Activated CD8-positive, alpha-beta memory T cell treated with anti-CD3 and anti-CD28 coated beads for 4 hours (primary cell): ENCODE measurements around the gene SAXO1.
A peak's percentile ranks its signal among the peaks of the same experiment; 100 is the strongest.
"Not testable (repeated sequence)": the region's sequence is repeated elsewhere in the genome, so short reads cannot be mapped to it uniquely, and the experiment has no call there.

Source experiments
- DNase-seq, 2 donors: peaks; one replicate each; pipeline ENCODE4 v3.0.0-alpha.2; 2020; ENCODE audit warnings: low read depth in 2 of 2

SAXO1 gene, protein sequence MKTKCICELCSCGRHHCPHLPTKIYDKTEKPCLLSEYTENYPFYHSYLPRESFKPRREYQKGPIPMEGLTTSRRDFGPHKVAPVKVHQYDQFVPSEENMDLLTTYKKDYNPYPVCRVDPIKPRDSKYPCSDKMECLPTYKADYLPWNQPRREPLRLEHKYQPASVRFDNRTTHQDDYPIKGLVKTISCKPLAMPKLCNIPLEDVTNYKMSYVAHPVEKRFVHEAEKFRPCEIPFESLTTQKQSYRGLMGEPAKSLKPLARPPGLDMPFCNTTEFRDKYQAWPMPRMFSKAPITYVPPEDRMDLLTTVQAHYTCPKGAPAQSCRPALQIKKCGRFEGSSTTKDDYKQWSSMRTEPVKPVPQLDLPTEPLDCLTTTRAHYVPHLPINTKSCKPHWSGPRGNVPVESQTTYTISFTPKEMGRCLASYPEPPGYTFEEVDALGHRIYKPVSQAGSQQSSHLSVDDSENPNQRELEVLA

GRCh38 chr9:19033015-19033414 lies at the start of gene SAXO1:
Gene SAXO1 (minus strand): TSS chr9:19033209. CDS start chr9:19032908, 301 bp downstream.
- DNase-seq = no peak

DNA sequence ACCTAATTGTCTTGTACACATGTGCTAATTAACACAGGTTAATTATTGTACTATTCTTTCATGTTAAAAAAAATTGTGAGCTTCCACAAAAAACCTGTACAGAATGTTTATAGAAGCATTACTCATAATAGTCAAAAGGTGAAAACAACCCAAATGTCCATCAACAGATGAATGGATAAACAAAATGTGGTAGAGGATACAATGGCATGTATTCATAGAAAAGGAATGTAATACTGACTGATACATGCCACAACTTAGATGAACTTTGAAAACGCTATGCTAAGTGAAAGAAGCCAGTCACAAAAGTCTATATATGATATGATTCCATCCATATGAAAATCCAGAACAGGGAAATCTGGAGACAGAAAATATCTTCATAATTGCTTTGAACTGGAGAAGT lies 41.8 kb upstream of the SAXO1 start:
- DNase-seq = no peak

DNA sequence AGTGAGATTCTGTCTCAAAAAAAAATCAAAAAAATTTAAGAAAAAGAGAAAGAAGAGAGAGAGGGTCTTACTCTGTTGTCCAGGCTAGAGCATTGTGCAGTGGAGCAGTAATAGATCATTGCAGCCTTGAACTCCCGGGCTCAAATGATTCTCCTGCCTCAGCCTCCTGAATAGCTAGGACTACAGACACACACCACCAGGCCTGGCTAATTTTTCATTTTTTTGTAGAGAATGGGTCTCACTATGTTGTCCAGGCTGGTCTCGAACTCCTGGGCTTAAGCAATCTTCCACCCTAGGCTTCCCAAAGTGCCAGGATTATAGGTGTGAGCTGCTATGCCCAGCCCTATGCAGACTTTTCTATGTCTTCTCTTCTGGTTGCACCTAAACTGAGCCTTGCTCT lies 41.2 kb upstream of the SAXO1 start:
- DNase-seq = no peak

DNA sequence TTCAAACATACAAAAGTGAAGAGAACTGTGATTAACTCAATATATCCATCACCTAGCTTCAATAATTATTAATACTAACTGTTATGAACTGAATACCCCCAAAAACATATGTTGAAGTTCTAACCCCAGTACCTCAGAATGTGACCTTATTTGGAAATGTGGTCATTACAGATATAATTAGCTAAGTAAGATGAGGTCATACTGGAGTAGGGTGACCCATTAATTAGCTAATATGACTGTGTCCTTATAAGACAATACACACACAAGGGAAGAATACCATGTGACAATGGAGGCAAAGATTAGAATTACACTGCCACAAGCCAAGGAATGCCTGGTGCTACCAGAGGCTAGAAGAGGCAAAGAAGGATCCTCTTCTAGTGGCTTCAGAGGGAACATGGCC lies 24.0 kb upstream of the SAXO1 start:
- DNase-seq = no peak

GRCh38 chr9:19050637-19051591 lies 17.9 kb upstream of the SAXO1 start:
- DNase-seq = no peak

- DNase-seq = no peak
Observed at GRCh38 chr9:19049917-19050636, 17.1 kb upstream of the SAXO1 start.

- DNase-seq = peak; percentile 85 to 86
Observed at GRCh38 chr9:19048966-19049916, 16.2 kb upstream of the SAXO1 start, which contains the start of gene RRAGA. Gene RRAGA (plus strand): TSS chr9:19049427. CDS start chr9:19049660, 233 bp downstream.

GRCh38 chr9:19036611-19037010 lies 3.6 kb upstream of the SAXO1 start:
- DNase-seq = no peak

DNA sequence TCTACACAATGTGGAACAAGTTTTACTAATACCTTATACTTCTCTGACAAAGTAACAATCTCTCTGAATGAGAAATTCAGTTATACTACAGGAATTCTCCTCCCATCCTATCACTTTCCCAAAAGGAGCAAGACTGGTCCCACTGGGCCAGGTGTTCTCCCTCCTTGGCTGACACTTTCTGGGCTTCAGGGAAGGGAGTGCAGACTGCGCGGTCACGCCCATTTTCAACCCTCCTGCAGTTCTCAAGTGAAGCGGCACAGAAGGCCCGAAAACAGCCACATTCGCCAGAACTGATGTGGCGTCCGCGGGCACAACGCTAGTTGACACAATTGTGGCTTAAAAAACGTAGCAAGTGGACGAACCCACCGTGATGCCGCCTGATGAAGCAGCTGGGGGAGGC lies 603 bp downstream of the SAXO1 start:
- no peak for DNase-seq

GRCh38 chr9:19030899-19031298 lies 2.1 kb downstream of the SAXO1 start:
- DNase-seq = no peak

GRCh38 chr9:19028835-19029451 lies 4.1 kb downstream of the SAXO1 start:
- DNase-seq = no peak

- DNase-seq = no peak
Observed at GRCh38 chr9:19027825-19028224, 5.2 kb downstream of the SAXO1 start.

- DNase-seq = no peak
Observed at GRCh38 chr9:19026375-19026774, 6.6 kb downstream of the SAXO1 start.

GRCh38 chr9:19023078-19023477 lies 9.9 kb downstream of the SAXO1 start:
- no peak for DNase-seq

DNA sequence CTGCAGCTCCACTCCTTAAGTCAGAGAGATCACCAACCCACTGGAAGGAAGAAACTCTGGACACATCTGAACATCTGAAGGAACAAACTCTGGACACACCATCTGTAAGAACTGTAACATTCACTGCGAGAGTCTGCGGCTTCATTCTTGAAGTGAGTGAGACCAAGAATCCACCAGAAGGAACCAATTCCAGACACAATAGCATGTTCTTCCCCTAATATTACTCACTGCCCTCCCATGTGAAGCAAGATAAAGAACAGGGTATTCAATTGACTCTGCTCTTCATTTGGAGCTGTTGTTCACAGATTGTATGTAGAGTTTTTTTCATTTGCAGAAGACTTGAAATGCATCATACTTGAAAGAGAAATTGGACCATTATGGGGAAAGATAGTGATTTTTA lies 10.8 kb downstream of the SAXO1 start:
- DNase-seq = no peak

DNA sequence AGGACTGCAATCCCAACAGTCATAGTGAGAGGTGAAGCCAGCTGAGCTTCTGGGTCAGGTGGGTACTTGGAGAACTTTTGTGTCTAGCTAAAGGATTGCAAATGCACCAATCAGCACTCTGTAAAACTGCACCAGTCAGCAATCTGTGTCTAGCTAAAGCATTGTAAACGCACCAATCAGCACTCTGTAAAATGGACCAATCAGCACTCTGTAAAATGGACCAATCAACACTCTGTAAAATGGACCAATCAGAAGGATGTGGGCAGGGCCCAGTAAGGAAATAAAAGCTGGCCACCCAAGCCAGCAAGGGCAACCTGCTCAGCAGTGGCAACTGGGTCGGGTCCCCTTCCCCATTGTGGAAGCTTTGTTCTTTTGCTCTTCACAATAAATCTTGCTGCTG lies 11.4 kb downstream of the SAXO1 start:
- DNase-seq = not testable (repeated sequence)

- no peak for DNase-seq
Observed at GRCh38 chr9:19020886-19021455, 12.0 kb downstream of the SAXO1 start.

DNA sequence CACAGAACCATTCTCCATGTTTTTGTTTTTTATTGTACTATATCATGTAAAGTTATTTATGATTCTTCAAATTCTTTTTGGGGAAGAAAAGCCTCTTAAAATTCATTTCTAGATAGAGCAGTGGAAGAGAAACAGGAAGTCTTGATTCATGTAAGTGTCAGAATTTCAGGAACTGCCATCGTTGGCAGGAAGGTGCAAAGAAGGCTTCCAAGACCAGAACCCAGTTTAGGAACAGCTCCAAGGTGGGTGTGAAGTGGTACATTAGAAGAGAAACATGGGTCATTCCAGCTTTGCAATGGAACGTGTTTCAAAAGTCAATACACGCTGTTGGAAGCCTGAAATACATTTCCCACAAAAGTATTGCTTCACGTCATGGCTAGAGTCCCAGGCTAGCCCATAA lies 14.8 kb downstream of the SAXO1 start:
- no peak for DNase-seq

DNA sequence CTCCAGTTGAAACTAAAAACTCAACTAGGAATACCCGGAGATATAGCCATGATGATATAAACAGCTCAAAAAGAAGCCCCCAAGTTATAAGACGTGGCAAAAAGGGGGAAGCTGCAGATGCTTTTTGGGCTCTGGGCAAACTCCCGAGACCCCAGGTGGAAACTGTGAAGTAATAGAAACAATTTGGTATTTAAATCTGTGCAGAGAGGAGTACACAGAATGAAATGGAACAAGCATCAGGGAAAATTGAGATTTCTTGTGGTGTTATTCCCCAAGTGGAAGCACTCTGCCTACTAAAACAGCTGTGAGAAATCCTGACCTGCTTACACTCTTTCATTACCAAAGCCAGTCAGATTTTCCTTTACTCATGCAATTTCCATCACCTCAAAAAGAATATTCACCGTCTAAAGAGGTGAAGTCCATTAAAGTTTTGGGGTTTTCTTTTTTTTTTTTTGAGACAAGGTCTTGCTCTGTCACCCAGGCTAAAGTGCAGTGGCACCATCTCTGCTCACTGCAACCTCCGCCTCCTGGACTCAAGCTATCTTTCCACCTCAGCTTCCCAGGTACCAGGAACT lies 23.5 kb downstream of the SAXO1 start:
- no peak for DNase-seq
